Lower leg skin (tissue), 3 donors: ENCODE data around the gene ELL3.

Experiments
- POLR2A ChIP-seq, 2 donors: fragments of 450-650 bp; IDR thresholded peaks; one replicate each; pipeline ENCODE4 v1.6.1; 2016 to 2017; ENCODE audit warnings: antibody characterized with exemption in 2 of 2, mild to moderate bottlenecking in 1 of 2, moderate library complexity in 1 of 2
- TF ChIP-seq, protein P1 (sequence below), 3 donors: fragments of 450-650 bp; IDR thresholded peaks; one replicate each; pipeline ENCODE4 v1.5.1; 2016; ENCODE audit warnings: antibody characterized with exemption in 3 of 3, mild to moderate bottlenecking in 3 of 3, moderate library complexity in 2 of 3

DNA sequence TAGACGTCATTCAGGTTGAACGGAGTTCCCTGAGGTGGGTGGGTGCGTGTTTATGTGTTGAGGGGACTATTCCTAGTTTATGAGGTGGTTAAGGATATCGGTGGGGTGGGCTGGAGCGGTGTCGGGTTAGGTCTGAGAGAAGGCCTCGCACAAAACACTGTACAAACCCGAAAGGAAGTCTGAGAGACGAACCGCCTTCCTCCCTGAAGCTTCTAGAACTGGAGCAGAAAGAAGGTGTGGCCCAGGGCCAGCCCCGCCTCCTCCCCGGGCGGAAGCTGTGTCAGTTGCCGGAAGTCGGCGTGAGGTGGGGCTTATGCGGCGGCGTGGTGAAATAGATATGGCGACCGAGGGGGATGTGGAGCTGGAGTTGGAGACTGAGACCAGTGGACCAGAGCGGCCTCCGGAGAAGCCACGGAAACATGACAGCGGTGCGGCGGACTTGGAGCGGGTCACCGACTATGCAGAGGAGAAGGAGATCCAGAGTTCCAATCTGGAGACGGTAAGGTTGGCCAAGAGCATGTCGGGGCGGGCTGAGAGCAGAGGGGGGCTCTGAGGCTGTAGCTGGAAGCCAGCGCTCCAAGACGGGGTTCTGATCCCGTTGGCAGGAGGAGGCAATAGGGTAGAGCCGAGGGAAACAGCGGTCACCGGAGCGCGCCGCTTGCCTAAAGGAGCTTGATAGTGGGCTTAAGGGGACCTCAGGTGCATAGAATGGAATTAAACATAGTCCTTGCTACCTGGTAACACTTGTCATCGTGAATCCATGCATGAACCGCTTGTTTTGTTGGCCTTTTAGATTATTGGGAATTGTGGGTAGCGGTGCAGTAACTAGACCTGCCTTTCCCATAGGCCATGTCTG lies 23.7 kb upstream of the ELL3 start, which contains the start of gene HYPK:
- TF ChIP-seq, protein P1, sequence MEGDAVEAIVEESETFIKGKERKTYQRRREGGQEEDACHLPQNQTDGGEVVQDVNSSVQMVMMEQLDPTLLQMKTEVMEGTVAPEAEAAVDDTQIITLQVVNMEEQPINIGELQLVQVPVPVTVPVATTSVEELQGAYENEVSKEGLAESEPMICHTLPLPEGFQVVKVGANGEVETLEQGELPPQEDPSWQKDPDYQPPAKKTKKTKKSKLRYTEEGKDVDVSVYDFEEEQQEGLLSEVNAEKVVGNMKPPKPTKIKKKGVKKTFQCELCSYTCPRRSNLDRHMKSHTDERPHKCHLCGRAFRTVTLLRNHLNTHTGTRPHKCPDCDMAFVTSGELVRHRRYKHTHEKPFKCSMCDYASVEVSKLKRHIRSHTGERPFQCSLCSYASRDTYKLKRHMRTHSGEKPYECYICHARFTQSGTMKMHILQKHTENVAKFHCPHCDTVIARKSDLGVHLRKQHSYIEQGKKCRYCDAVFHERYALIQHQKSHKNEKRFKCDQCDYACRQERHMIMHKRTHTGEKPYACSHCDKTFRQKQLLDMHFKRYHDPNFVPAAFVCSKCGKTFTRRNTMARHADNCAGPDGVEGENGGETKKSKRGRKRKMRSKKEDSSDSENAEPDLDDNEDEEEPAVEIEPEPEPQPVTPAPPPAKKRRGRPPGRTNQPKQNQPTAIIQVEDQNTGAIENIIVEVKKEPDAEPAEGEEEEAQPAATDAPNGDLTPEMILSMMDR (IDR thresholded peaks at IDR 0.05) = no peak
- no peak for TF ChIP-seq POLR2A (IDR thresholded peaks at IDR 0.05)
